ENCODE data around the gene NLRC5.

DNA sequence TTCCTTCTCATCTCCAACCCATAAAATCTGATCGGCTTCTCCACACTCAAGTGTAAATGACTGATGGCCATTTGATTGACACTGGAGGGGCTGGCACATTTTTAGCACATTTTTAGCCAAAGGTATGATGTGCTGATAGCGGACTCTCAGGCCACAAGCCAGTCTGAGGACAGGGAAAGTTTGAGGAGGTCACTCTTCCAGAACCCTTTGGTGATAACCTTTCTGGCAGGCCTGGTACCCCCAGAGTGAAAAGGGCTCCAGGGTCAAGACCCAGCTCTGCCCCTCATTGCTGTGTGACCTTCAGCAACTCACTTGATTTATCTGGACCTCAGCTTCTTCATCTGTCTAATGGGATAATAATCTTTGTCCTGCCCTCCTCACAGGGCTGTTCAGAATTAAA is 1.7 kb upstream of the NLRC5 start:
- TF ChIP-seq ZNF670 (tag by site-specific recombination; IDR thresholded peaks at IDR 0.05; ENCODE audit: low read depth) = no peak
- no peak for TF ChIP-seq ZNF211 (tag by site-specific recombination; IDR thresholded peaks at IDR 0.05; ENCODE audit: low read depth)
- no peak for TF ChIP-seq ZNF341 (tag by site-specific recombination; IDR thresholded peaks at IDR 0.05; ENCODE audit: low read depth)
- TF ChIP-seq GLI4 (tag by site-specific recombination; IDR thresholded peaks at IDR 0.05) = no peak
- TF ChIP-seq, protein P1, sequence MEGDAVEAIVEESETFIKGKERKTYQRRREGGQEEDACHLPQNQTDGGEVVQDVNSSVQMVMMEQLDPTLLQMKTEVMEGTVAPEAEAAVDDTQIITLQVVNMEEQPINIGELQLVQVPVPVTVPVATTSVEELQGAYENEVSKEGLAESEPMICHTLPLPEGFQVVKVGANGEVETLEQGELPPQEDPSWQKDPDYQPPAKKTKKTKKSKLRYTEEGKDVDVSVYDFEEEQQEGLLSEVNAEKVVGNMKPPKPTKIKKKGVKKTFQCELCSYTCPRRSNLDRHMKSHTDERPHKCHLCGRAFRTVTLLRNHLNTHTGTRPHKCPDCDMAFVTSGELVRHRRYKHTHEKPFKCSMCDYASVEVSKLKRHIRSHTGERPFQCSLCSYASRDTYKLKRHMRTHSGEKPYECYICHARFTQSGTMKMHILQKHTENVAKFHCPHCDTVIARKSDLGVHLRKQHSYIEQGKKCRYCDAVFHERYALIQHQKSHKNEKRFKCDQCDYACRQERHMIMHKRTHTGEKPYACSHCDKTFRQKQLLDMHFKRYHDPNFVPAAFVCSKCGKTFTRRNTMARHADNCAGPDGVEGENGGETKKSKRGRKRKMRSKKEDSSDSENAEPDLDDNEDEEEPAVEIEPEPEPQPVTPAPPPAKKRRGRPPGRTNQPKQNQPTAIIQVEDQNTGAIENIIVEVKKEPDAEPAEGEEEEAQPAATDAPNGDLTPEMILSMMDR (tag by site-specific recombination; IDR thresholded peaks at IDR 0.05) = no peak
